Liver (tissue), 9 donors: Measurements from ENCODE around the gene PDGFC. TPM values are rescaled to one million over a fixed set of nuclear protein-coding genes. Genes with fewer than 3 reads are reported as not detected.

ENCODE experiments used
- DNase-seq: peaks from one replicate; pipeline ENCODE4 v3.0.0-alpha.2; 2017; ENCODE audit warnings: low spot score
- H3K27ac ChIP-seq, 2 donors: one replicate each; pipeline ENCODE4 v1.7.0; 2013; ENCODE audit warnings: inconsistent platforms in 2 of 2, low read length in 2 of 2, control low read depth in 1 of 2, low read depth in 1 of 2, mild to moderate bottlenecking in 1 of 2
- H3K27me3 ChIP-seq, 4 donors: one replicate each; pipeline versions ENCODE4 v1.6.1 to v1.7.0; 2013; ENCODE audit warnings: low read length in 3 of 4, inconsistent platforms in 1 of 4, mild to moderate bottlenecking in 1 of 4, moderate library complexity in 1 of 4; ENCODE audit not compliant: control insufficient read depth in 4 of 4, insufficient read depth in 4 of 4
- H3K36me3 ChIP-seq, 4 donors: one replicate each; pipeline versions ENCODE4 v1.6.1 to v1.7.0; 2013; ENCODE audit warnings: low read length in 3 of 4, mild to moderate bottlenecking in 3 of 4, low read depth in 1 of 4, moderate library complexity in 1 of 4; ENCODE audit not compliant: control insufficient read depth in 4 of 4, insufficient read depth in 3 of 4
- H3K4me1 ChIP-seq, 4 donors: one replicate each; pipeline versions ENCODE4 v1.6.1 to v1.7.0; 2013; ENCODE audit warnings: low read length in 3 of 4, mild to moderate bottlenecking in 3 of 4, moderate library complexity in 1 of 4; ENCODE audit not compliant: control insufficient read depth in 4 of 4, insufficient read depth in 4 of 4
- H3K4me3 ChIP-seq, 3 donors: one replicate each; pipeline versions ENCODE4 v1.6.1 to v1.7.0; 2013; ENCODE audit warnings: low read length in 3 of 3, control low read depth in 1 of 3, low read depth in 1 of 3, mild to moderate bottlenecking in 1 of 3
- H3K9ac ChIP-seq, 2 donors: one replicate each; pipeline ENCODE4 v1.7.0; 2013; ENCODE audit warnings: low read length in 2 of 2, mild to moderate bottlenecking in 2 of 2, moderate library complexity in 2 of 2, control low read depth in 1 of 2, low read depth in 1 of 2
- H3K9me3 ChIP-seq, 4 donors: one replicate each; pipeline versions ENCODE4 v1.6.1 to v1.7.0; 2013; ENCODE audit warnings: low read length in 3 of 4; ENCODE audit not compliant: control insufficient read depth in 4 of 4
- ATF3 ChIP-seq: IDR thresholded peaks from 2 replicates; pipeline ENCODE4 v1.6.1; 2016; ENCODE audit warnings: antibody characterized with exemption
- CTCF ChIP-seq: fragments of 150-350 bp; IDR thresholded peaks from 2 replicates; pipeline ENCODE4 v1.5.1; 2017; ENCODE audit warnings: improper control_type of control experiment, low read depth, low read length; ENCODE audit not compliant: missing input control
- EGR1 ChIP-seq, 2 donors: IDR thresholded peaks; 2 replicates each; pipeline ENCODE4 v1.6.1; 2016 to 2018; ENCODE audit warnings: antibody characterized with exemption in 2 of 2, low read depth in 2 of 2
- FOXA1 ChIP-seq: IDR thresholded peaks from 2 replicates; pipeline ENCODE4 v1.6.1; 2016; ENCODE audit warnings: antibody characterized with exemption
- FOXA2 ChIP-seq: IDR thresholded peaks from 2 replicates; pipeline ENCODE4 v1.6.1; 2016; ENCODE audit warnings: antibody characterized with exemption
- GABPA ChIP-seq, 2 donors: IDR thresholded peaks in 1 of 2; conservative IDR thresholded peaks in 1 of 2; 2 replicates each; pipeline ENCODE4 v1.6.1; 2016; ENCODE audit warnings: antibody characterized with exemption in 2 of 2, mild to moderate bottlenecking in 1 of 2, moderate library complexity in 1 of 2
- HNF4A ChIP-seq, 2 donors: conservative IDR thresholded peaks; 2 replicates each; pipeline ENCODE4 v1.6.1; 2016; ENCODE audit warnings: antibody characterized with exemption in 2 of 2, mild to moderate bottlenecking in 2 of 2
- HNF4G ChIP-seq: IDR thresholded peaks from 2 replicates; pipeline ENCODE4 v1.6.1; 2016; ENCODE audit warnings: antibody characterized with exemption
- JUND ChIP-seq, 2 donors: IDR thresholded peaks; 2 replicates each; pipeline ENCODE4 v1.6.1; 2016; ENCODE audit warnings: antibody characterized with exemption in 2 of 2
- NR2F2 ChIP-seq: IDR thresholded peaks from 2 replicates; pipeline ENCODE4 v1.6.1; 2016; ENCODE audit warnings: antibody characterized with exemption
- RAD21 ChIP-seq, 2 donors: IDR thresholded peaks; 2 replicates each; pipeline ENCODE4 v1.6.1; 2016; ENCODE audit warnings: antibody characterized with exemption in 2 of 2, mild to moderate bottlenecking in 2 of 2
- REST ChIP-seq: IDR thresholded peaks from 2 replicates; pipeline ENCODE4 v1.6.1; 2016; ENCODE audit warnings: antibody characterized with exemption, mild to moderate bottlenecking
- RXRA ChIP-seq, 2 donors: IDR thresholded peaks; 2 replicates each; pipeline ENCODE4 v1.6.1; 2017 to 2018; ENCODE audit warnings: antibody characterized with exemption in 2 of 2, mild to moderate bottlenecking in 1 of 2
- SP1 ChIP-seq: IDR thresholded peaks from 2 replicates; pipeline ENCODE4 v1.6.1; 2018; ENCODE audit warnings: antibody characterized with exemption, mild to moderate bottlenecking
- TAF1 ChIP-seq: conservative IDR thresholded peaks from 2 replicates; pipeline ENCODE4 v1.6.1; 2016; ENCODE audit warnings: antibody characterized with exemption, mild to moderate bottlenecking
- ZBTB33 ChIP-seq: IDR thresholded peaks from 2 replicates; pipeline ENCODE4 v1.6.1; 2016; ENCODE audit warnings: antibody characterized with exemption
- WGBS: extraction: QIAGEN DNeasy Blood & Tissue Kit; methylation state at CpG from one replicate; pipeline ENCODE4 v1.1.7; 2013; 5-methylcytosine and 5-hydroxymethylcytosine counted together
- polyA plus RNA-seq, 2 donors: library from polyadenylated mRNA; stranded (reverse) in 1 of 2; unstranded in 1 of 2; fragments of 200-250 nt in 1 of 2; fragments of >200 nt in 1 of 2; fragmentation: Nextera tagmentation in 1 of 2; extraction: Ambion mirVana in 1 of 2; gene quantifications; one replicate each; pipeline versions ENCODE4 v1.2.1 to v1.2.3, GENCODE V29; 2013 to 2015
- total RNA-seq, 2 donors: library from RNA; depleted of rRNA; stranded (reverse); fragments of >200 nt; gene quantifications; one replicate each; pipeline ENCODE4 v1.2.3, GENCODE V29; 2014
- TF ChIP-seq, protein P1 (sequence below): IDR thresholded peaks from 2 replicates; pipeline ENCODE4 v1.6.1; 2016; ENCODE audit warnings: antibody characterized with exemption
- donor health status: healthy.
- donor health status: healthy.
- donor health status: healthy.
- donor health status: healthy.
- donor health status: healthy.

PDGFC gene
- total and polyA plus RNA-seq, 4 donors = 5.8 to 25.7 (median 9.7) TPM

- TF ChIP-seq GABPA (IDR thresholded peaks at IDR 0.05 in 1 of 2, conservative IDR thresholded peaks at IDR 0.05 in 1 of 2) (no peak), HNF4A (conservative IDR thresholded peaks at IDR 0.05) (no peak), NR2F2 (no peak), HNF4G (no peak)
- TF ChIP-seq, protein P1, sequence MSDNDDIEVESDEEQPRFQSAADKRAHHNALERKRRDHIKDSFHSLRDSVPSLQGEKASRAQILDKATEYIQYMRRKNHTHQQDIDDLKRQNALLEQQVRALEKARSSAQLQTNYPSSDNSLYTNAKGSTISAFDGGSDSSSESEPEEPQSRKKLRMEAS = no peak
These were observed 42.1 kb upstream of the PDGFC start (continued) for GRCh38 chr4:157013656-157014055.

DNA sequence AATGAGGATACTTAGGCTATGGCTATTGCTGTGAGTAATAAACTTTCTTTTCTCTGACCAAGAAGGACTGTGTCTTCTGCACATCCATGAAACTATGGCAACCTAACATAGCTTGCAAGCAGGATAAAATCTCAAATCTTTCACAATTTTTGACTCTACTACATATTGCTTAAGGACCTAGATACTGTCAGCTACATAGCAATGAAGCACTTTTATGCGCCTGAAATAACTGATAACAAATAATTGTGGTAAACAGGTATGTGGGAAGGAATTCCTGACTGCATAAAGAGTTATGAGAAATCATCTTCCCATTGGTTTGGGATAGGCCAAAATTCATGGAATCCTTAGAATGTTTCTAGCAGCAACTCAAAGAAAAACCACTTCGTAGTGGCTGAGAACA lies 41.2 kb upstream of the PDGFC start:
- H3K4me3 ChIP-seq = no peak overlapping the region
- no peak overlapping the region for H3K27ac ChIP-seq
- TF ChIP-seq RAD21 (IDR thresholded peaks at IDR 0.05) = no peak
- no peak for TF ChIP-seq REST
- TF ChIP-seq FOXA2 = no peak
- no peak for TF ChIP-seq ATF3
- TF ChIP-seq SP1 = no peak
- TF ChIP-seq CTCF = no peak
- no peak for TF ChIP-seq JUND (IDR thresholded peaks at IDR 0.05)
- TF ChIP-seq FOXA1 = no peak
- TF ChIP-seq RXRA (IDR thresholded peaks at IDR 0.05) = no peak
- TF ChIP-seq NR2F2 = no peak
- TF ChIP-seq TAF1 = no peak
- no peak for TF ChIP-seq GABPA (IDR thresholded peaks at IDR 0.05 in 1 of 2, conservative IDR thresholded peaks at IDR 0.05 in 1 of 2)
- TF ChIP-seq EGR1 (IDR thresholded peaks at IDR 0.05; ENCODE audit: low read depth in 2 of 2) = no peak
- no peak for TF ChIP-seq HNF4A (conservative IDR thresholded peaks at IDR 0.05)
- TF ChIP-seq ZBTB33 = no peak
- TF ChIP-seq, protein P1 = no peak
- 88% methylated on average over 2 of the region's 2 CpGs for WGBS
- no peaks in the 10 kb centered on the region for H3K36me3 ChIP-seq
- no peaks in the 10 kb centered on the region for H3K4me1 ChIP-seq
- H3K9ac ChIP-seq = no peak overlapping the region
- no peak for DNase-seq
- H3K9me3 ChIP-seq = no peaks in the 10 kb centered on the region
- H3K27me3 ChIP-seq = no peaks in the 10 kb centered on the region
